IPS-NIHi7 (cell line): ENCODE measurements around the gene HABP4.
"Not testable (repeated sequence)": the region's sequence is repeated elsewhere in the genome, so short reads cannot be mapped to it uniquely, and the experiment has no call there.

Source experiments
- DNase-seq: peaks from one replicate; pipeline ENCODE4 v3.0.0; 2012; ENCODE audit warnings: mixed read lengths; ENCODE audit errors: extremely low spot score

The HABP4 gene

DNA sequence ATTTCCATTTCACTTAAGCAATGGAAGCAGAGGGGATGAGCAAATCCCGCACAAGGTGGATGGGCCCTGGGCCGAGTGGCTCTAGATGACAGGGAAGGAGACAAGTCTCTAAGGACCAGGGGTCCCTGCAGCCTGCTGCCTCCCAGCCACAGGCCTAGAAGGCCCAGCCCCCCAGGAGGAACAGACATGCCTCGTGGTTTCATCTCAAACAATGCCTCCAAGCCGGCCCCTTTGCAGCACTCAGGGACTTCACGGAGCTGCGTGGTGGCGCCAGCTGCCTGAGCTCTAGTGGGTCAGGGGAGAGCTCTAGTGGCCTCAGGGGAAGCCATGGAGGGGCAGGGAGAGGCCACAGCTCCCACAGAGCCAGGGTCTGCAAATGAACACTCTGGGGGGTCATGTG lies 48.8 kb downstream of the HABP4 start:
- DNase-seq: no peak

DNA sequence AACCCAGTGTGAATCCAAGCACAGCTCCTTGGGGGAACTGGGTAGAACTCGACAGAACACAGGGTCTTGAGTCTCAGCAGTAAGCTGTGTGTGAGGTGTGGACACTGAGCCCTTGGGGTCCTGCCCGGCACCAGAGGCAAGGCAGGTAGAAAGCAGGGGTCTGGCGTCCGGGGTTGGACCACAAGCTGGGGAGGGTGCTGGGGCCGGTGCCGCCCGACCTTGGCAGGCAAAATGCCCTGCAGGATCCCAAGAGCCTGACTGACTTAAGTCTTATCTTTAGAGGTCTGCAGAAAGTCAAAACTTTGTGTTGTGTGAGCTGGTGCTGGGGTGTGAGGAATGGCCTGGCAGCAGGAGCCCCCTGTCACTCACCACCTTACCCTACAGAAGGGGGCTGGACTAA lies 49.3 kb downstream of the HABP4 start:
- DNase-seq: no peak

DNA sequence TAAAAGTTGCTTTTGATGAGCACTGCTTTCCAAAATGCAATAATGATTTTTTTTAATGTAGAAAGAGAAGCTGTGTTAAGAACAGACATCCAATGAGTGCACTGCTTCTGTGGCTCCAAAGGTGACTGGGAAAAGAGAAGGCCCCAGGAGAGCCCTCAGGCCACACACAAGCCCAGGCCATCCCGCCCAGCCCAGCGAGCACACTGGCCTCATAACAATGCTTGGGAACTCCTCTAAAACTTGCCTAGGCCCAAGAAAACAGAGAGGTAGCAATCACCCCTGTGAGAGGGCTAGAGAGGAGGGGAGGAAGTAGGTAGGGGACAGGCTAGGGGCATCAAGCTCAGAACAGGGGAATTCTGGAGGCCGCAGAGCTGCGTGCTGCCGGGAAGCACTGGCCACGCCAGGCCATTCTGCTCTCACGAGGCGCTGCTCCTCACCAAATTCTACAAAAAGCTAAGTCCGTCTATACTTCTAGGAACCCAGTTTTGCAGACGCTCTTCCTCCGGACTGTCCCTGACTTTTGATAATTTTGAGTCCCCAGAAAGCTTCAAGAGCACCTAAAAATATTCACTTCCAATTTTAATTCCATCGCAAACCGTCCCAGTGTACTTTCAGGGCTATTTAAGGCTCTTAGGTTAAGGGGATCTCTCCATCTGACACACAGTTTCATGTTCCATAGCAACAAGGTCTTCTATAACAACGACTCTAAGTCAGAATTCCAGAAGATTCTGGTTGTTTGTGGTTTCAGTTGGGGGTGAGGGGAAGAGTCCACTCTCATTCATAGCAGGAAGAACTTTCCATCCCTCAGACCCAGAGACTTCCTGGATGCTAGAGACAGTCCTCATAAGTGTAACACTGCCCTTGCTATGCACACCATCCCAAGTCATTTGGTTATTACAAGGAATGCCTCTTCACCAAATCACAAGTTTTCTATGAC lies 51.0 kb downstream of the HABP4 start:
- no peak for DNase-seq

DNA sequence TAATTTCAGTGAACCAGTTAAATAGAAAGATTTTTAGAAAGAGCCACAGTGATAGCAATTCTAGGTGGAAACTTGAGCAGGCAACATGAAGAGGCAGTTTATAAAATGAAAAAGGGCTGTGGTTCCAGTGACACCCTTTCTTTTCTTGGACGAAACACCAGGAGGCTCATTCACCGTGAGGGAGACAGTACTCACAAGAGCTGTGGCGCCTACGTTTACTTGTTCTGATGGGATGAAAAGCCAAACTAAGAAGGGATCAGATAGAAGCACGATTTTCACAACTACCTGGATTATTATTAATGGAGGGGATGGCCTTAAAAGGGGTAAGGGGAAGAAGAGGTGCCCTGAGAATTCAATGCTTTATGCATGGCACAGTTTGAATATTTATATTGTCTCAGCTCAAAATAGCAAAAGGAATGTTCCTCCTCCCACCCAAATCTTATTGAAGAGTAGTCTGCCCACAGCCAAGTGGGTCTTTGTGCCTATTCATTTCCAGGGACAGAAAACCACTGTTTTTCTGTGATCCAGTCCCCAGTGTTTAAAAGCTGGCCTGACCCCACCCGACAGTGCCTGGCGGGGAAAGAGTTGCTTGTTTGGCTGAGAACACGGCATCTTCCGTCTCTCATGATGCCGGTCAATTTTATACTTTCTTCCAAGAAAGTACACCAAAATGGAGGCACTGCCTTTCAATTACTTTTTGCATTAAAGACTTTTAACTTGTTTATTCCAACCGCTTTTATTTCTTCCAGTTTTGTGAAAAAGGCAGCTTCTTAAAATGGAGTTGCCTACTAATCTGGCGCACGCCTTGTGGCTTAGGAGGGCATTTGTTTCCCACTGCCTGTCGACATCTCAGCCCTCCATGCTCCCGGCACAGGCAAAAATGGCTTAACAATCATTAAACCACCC lies 51.9 kb downstream of the HABP4 start:
- no peak for DNase-seq

DNA sequence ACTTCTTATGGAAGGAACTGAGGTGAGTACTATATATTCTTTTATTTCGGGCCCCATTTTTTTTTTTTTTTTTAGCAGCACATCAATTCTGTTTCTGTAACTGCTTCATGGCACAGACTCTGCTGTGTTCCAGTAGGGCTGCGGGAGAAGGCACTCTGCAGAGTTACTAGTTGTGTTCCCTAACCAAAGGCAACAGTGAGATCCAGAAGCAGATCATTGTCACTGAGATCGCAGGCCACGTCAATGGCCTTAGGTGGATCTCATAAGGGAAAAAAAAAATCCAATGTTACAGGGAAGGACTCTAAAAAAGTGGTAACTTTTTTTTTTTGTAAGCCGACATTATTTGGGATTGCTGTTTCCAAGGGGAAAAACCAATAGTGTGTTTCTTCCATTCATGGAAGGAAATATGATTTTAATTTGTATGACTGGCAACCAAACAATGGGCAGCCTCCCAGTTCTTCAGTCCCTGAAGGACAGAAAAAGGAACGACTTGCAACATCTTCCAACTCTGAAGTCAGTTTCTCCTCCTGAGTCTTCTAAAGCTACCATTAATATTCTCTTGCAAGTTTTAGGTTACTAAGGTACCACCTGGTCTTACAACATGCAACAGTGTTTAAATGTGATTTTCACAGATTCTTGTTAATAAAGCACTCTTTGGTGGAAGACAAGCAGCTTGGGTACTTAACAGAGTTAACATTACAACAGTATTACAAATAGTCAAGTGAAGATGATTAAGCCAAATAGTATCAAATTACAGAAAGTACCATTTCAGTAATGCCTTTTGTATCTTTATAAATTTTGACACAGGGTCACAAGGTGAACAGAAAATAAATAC lies 52.8 kb downstream of the HABP4 start:
- DNase-seq: no peak

DNA sequence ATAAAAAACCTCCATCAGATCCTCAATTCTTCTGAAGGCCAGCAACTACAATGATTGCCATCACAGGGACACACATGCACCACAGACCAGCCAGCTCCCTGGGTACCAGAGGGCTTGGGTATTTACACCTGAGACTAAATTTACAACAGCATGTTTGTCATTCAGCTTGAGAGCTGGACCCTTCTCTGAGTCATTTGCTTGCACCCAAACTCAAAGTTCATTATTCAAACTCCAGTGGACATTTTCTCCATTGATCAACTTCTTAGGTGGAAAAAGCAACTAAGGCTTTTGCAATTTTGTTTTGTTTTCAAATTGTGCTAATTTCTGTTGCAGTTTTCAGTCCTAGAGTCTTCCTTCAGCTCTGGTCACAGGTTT lies 53.4 kb downstream of the HABP4 start:
- DNase-seq: not testable (repeated sequence)

DNA sequence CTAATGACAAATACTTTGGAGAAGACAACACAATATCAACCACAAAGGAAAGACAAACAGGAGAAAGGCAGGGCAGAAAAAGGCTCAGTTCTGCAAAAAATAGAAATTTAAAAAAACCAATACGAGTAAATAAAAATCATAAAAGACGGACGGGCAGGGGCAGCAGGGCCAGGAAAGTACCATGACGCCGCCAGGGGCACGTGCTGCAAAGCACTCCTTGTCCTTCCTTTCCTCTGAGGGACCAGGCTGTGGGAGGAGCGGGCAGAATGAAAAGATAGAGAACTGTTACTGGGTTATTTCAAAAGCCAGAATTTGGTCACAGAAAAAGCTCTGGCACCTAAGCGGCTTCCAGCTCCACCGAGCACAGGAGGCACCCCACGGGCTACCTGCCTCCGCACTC lies 53.9 kb downstream of the HABP4 start:
- no peak for DNase-seq

DNA sequence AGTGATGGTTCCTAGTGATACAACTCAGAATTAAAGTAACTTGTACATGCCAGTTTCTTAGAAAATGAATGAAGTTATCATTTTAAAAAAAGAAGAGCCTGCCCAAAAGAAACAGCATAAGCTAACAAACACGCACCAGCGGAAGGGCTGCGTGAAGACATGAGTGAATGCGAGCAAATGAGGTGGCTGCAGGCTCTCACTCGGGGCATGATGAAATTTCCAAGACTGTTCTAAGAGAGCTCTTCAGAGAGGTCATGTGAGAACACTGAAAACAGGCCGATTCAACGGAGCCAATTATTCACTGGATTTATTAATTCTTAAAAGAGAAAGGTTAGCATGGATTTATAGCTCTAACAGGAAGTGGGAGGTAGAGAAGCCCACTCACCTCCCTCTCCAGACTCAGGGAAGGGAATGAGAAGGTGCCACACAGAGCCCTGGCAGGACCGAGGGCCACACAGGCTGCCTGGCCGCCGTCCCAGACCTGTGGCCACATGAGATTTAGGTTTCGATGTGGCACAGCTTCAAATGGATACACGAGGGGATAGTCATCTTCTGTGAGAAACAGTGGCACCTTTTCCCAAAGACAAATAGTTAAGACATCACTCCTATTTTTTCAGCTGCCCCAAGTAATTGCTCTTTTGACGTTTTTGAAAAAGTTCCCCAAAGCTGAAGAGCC lies 55.5 kb downstream of the HABP4 start:
- DNase-seq: no peak

DNA sequence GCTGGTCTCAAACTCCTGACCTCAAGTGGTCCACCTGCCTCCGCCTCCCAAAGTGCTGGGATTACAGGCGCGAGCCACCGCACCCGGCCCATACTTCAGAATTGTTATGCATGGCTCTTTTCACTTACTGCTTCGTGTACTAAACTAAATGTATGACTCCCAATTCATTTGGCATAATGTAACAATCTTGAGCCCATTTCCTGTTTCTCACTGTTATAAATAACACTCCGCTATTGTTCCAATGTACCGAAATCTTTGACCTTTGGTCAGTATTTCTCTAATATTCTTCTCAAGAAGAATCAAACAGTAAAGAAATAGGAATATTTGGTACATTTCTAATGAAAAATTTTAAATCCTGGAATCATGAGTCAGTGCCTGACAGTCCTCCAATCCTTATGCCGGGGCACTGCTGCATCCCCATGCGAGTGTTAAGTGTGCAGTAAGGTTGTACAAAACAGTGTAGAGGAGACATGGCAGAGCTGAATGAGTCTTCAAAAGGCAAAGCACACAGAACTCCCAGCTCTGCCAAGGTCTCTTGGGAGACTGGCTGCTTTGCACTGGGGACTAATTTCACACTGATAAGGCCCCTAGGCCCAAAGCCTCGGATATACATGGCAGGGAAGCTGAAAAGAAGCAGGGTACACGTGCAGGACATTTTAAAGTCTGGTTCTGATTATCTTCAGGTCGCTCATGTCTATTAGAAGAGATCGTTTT lies 58.4 kb downstream of the HABP4 start:
- no peak for DNase-seq

DNA sequence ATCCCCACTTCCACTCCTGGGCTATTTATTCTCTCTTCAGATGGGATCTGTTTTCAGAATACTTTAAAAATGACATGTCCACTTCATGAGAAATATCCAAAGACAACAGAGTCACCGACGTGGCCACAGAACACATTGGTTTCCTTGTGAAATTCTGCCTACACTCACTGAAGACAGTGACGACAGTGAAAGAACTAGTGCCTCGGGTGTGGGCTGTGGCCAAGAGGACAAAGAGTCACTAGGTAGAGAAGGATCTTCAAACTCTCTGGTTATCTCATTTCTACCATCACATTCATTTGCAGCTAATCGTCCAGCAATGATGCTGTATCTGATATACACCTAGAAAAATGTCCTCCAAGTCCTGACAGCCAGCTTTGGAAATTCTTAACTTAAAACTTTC lies 59.1 kb downstream of the HABP4 start:
- DNase-seq: no peak

DNA sequence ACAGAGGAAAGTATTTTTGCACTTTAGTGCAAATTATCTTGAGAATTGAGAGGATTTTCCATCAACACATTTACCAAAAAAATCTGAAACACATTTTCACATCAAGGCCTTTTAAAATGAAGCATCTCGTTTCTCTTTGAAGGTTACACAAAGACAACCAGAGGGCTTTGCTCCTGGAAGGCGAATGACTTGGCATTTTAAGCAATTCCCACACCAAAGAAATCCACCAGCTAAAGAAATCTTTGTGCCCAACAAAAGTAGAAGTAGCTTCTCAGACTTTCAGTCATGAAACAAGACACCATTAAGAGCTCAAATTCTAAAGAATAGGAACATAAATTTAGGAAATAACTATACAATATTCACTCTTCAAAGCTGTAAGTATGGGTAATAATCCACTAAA lies 59.9 kb downstream of the HABP4 start:
- no peak for DNase-seq

DNA sequence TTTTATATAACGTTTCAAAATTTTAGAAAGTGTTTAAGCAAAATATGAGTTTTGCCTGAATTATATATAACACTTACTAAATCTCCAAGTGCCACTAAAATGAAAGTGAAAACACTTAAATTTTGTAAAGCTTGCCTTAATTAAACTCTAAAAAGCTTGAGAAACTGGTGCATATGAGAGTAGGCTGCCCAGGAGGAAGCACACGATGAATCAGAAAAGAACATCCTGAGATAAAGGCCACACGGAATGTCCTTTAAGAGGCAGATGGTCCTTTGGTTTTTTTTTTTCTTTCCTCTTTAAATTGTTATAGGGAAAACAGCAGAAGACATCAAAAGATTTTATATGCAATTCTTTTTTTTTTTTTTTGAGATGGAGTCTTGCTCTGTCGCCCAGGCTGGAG lies 60.3 kb downstream of the HABP4 start:
- no peak for DNase-seq

DNA sequence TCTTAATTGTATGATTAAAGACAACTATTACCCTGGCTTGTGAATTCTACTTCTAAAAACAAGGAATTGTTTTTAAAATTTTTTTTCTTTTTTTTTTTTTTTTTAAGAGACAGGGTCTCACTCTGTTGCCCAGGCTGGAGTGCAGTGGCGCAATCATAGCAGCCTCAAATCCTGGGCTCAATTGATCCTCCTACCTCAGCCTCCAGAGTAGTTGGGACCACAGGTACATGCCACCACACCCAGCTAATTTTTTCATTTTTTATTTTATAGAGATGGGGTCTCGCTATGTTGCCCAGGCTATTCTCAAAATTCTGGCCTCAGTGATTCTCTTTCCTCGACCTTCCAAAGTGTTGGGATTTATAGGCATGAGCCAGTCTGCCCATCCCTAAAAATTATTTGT lies 62.3 kb downstream of the HABP4 start:
- no peak for DNase-seq

DNA sequence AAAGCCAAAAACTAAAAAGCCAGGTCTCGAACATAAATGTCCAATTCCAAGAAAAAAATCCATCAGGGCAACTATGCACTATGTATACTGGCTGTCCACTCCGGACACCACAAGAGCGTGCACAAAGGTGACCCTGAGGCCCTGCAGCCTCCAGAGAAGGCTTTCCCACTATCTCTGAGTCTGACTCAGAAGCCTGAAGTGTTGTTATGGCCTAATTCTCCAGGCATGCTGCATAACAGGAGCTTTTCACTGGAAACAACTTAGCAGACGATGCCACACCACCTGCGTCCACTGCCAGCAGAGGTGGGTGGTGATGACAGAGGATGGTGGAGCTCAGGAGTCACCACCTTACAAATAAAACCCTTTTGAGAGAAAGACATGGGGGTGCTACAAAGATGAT lies 63.7 kb downstream of the HABP4 start:
- no peak for DNase-seq

DNA sequence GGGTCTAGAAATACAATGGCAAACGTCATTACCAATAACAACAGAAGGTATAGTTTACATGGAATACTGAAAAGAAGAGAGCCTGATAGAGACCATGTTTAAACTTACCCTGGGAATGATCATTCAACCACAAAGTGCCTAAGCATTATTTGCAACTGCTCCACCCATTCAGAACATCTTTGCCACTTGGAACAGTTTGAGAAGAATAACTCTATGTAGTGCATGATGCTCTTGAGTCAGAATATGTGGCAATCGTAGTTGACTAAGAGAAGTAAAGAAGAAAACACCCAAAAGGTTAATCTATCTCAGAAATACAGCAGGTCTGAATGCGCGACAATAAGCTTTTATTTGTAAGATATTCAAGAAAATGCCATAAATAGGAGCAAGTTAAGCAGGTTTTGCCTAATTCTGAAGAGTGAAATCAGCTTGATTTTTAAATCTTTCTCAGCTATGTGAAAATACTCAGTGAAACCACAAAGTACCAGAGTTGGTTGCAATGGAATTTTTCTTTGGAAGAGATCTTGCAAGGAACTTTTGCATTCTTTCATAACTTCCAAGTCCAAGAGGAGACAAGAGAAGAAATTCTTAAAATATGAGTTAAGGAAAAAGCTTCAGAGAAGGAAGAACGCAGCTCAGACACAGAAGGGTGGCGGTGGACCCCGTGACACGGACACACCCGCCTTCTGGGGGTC lies 64.3 kb downstream of the HABP4 start:
- no peak for DNase-seq

DNA sequence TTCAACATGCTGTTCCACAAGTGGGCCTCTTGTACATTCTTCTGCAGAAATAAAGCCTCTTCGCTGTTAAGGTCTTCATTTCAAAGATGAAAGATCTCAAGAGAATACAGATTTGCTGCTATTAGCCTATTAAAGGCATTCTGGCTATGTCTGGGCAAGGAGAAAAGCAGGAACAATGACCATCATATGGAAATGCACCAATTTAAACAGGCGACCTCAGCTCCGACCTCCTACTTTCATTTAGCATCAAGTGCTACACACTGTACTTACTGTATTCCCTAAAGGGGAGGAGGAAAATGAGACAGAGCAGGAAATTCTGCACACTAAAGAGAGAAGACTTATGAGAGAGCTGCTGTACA lies 64.8 kb downstream of the HABP4 start:
- DNase-seq: no peak

DNA sequence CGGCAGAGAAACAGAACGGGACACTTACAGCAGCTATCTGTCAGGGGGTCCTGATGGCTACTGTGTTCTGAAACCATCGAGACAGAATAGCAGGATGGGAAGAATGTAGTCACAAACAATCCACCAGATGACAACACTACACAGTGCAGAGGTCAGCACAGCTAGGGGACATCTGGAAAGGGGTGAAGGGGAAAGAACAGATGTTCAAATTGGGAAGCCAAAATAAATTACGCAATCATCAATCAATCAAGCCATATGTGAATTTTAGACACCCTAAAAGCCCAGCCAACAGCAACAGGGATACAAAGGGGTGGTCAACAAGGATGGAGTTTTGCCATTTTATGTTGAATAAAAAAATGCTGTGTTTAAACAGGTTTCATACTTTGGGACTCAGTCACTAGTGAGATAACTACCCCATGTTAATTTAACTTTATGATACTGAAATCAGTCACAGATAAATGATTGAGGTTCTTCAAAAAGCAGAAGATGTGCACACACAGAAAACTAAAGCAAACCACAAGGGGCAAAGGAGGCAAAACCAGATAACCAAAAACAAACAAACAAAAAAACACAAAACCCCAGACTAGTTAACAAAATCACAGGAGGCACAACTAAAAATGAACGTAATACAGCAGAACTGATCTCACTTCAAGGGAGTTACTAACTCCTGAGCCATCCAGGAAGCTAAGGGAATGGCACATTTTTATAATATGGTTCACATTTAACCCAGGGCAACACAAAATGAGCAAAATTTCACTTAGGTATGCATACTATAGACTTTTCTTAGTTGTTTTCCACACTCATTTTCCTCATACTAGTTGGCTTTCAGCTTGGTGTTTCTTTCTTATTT lies 65.9 kb downstream of the HABP4 start:
- no peak for DNase-seq

DNA sequence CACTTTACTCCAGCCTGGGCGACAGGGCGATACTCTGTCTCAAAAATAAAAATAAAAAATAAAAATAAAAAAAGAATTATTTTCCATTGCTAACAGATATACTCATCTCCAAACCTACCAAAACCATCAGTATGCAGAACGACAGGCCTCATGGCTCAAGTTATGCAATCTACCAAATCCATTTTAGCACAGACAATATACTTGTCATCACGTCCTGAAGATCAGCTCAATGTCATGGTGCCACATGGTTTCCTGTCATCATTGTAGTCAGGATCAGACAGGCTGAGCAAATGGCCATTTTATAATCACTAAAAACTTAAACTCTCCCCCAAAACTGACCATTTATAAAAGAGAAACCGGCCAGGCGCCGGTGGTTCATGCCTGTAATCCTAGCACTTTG lies 69.1 kb downstream of the HABP4 start:
- no peak for DNase-seq

DNA sequence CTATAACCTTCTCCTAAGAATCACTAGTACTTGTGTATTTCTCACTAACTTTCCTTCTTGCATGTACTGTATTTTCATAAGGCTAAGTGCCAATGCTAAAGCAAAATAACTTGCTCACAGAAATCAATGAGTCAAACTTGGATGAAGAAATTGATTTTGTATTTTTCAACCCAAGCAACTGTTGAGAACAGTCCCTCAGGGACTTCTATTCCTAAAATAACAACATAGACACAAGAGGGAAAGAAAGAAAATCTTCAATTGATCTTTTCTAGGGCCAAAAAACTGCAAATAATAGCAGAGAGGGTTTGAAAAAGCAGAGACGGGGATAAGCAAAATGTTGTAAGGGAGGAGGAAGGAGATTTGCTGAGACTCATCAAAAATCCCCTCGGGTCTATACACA lies 69.8 kb downstream of the HABP4 start:
- DNase-seq: no peak
